ENCODE data around the gene TLE4.

DNA sequence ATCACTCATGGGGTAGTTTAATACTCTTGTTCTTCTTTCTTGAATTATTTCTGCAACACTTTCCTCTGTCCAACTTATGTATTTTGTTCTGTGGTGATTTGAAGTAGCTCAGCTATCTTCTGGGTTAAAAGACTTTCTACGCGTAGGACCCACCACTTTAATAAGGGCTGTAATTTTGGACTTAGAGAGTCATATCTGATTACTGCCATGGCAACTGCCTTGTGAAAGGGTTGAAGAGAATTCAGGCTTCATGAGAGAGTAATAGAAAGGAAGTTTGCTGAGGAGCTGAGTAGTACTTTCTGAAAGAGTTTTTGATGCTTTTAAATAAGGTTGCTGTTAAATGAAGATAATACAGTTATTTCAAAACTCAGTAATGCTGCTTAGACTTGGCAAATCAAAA is 89.5 kb downstream of the TLE4 start:
- no peak for TF ChIP-seq CTCF (conservative IDR thresholded peaks at IDR 0.05 in 1 of 2, IDR thresholded peaks at IDR 0.05 in 1 of 2; ENCODE audit: extremely low read depth in 1 of 2, insufficient read depth in 1 of 2, low read depth in 1 of 2, low read length in 2 of 2)
- TF ChIP-seq EZH2 (IDR thresholded peaks at IDR 0.05; ENCODE audit: borderline replicate concordance, low read length), result no peak
